ENCODE measurements around the gene FAM3D. TPM values are rescaled to one million over a fixed set of nuclear protein-coding genes. Genes with fewer than 3 reads are reported as not detected.
A peak's percentile ranks its signal among the peaks of the same experiment; 100 is the strongest.
"Not testable (repeated sequence)": the region's sequence is repeated elsewhere in the genome, so short reads cannot be mapped to it uniquely, and the experiment has no call there.

FAM3D gene, protein sequence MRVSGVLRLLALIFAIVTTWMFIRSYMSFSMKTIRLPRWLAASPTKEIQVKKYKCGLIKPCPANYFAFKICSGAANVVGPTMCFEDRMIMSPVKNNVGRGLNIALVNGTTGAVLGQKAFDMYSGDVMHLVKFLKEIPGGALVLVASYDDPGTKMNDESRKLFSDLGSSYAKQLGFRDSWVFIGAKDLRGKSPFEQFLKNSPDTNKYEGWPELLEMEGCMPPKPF
- 5.8 TPM for total RNA-seq
- long read RNA-seq, partial matches to known transcripts, result 2 of 10 reads
- long read RNA-seq, other reads (novel, unspliced or antisense), result 6 of 10 reads

DNA sequence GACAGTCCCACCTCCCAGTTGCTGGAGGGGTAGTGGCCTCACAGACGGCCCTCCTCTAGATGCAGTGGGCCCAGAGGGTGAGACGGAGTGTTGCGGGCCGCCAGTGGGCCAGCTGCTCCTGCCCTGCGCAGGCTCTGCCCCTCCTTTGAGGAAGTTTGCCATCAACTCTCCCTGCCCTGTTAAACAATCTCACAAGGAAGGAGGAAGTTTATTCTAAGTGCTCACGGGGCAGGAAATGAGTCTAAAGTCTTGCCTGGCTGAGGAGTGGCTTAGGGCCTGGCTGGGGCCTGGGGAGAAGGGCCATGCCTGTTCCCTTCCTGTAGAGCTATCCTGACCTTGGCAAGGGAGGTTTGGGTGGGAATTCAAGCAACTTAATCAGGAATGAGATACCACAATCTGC, at the start of gene FAM3D:
TSS of gene FAM3D (minus strand) at position 92 of the 400 bp plus-strand sequence. CDS start 11,211 bp downstream, outside the sequence.
- Histone ChIP-seq H3K36me3 (no peaks in the 10 kb centered on the region), H3K4me3 (peak within 1 kb of the TSS; percentile 2), H3K27ac (peak within 1 kb of the TSS; percentile 66), H3K9me3 (no peaks in the 10 kb centered on the region), H3K27me3 (ENCODE audit: low read depth) (no peaks in the 10 kb centered on the region), H3K4me1 (peaks cover 14% of the 10 kb centered on the region)
- intact Hi-C loops (cut with DNase I), result no loop called here
- ATAC-seq (peak; percentile 69 to 81), DNase-seq (no peak)
- TF ChIP-seq, protein P1, sequence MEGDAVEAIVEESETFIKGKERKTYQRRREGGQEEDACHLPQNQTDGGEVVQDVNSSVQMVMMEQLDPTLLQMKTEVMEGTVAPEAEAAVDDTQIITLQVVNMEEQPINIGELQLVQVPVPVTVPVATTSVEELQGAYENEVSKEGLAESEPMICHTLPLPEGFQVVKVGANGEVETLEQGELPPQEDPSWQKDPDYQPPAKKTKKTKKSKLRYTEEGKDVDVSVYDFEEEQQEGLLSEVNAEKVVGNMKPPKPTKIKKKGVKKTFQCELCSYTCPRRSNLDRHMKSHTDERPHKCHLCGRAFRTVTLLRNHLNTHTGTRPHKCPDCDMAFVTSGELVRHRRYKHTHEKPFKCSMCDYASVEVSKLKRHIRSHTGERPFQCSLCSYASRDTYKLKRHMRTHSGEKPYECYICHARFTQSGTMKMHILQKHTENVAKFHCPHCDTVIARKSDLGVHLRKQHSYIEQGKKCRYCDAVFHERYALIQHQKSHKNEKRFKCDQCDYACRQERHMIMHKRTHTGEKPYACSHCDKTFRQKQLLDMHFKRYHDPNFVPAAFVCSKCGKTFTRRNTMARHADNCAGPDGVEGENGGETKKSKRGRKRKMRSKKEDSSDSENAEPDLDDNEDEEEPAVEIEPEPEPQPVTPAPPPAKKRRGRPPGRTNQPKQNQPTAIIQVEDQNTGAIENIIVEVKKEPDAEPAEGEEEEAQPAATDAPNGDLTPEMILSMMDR (IDR thresholded peaks at IDR 0.05), result no peak

DNA sequence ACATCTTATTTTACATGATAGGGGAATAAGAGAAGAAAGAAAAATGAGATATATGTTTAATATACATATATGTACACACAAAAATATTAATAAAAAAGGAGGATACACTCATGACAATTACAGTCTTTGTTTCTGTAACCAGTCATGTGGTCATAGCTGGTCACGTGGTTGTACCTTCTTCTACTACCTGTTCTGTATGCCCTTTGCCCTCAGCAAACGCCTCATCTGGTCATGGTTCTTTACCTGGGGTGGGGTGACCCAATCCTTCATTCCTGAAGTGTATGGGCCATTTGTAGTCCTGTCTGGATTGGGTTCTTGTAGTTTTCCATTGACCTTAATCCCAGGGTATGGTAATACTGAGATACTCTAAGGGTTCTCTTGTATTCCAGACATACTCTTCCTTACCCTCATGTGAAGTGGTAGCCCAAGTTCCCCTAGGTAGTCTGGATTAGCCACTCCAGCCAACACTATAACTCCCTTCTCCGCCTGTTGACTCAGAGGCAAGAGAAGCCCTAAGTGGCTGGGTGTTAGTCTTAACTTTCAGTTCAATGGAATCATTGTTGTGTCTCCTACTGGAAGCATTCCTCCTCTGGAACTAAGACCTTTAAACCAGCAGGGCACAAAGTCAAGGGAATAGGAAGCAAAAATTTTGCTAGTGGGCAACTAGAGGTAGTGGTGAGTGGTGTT, 47.3 kb upstream of the FAM3D start:
- no peaks in the 10 kb centered on the region for H3K36me3 ChIP-seq
- TF ChIP-seq, protein P1 (IDR thresholded peaks at IDR 0.05), result no peak
- no peaks in the 10 kb centered on the region for H3K9me3 ChIP-seq
- no peaks in the 10 kb centered on the region for H3K27me3 ChIP-seq (ENCODE audit: low read depth)
- H3K27ac ChIP-seq, result no peak overlapping the region
- H3K4me1 ChIP-seq, result no peaks in the 10 kb centered on the region
- ATAC-seq (no peak), DNase-seq (no peak)
- H3K4me3 ChIP-seq, result no peak overlapping the region
- intact Hi-C loops (cut with DNase I), result no loop called here

DNA sequence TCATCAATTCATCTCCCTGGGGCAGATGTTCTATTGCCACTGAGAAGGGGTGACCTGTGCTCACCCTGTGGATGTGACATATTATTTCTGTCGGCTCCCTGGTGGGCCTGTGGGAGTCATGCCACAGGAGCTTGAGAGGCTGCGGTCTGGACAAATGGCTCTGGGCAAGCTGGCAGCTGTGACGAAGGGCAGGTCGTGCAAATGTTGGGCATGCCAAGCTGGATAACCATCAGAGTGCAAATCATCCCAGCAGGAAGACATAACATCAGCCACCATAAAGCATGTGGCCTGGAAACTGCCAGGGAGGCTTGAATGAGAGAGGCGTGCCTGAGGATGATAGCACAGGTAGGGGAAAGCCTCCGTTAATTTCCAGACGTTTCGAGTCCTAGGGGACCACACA, 45.3 kb upstream of the FAM3D start:
- Histone ChIP-seq H3K9me3 (no peaks in the 10 kb centered on the region), H3K36me3 (no peaks in the 10 kb centered on the region)
- TF ChIP-seq, protein P1 (IDR thresholded peaks at IDR 0.05), result no peak

DNA sequence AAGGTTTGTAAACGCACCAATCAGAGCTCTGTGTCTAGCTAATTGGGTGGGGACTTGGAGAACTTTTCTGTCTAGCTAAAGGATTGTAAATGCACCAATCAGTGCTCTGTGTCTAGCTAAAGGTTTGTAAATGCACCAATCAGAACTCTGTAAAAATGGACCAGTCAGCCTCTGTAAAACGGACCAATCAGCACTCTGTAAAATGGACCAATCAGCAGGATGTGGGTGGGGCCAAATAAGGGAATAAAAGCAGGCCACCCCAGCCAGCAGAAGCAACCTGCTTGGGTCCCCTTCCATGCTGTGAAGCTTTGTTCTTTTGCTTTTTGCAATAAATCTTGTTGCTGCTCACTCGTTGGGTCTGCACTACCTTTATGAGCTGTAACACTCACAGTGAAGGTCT, 42.4 kb upstream of the FAM3D start:
- DNase-seq; H3K4me1 ChIP-seq; H3K27me3 ChIP-seq (ENCODE audit: low read depth); H3K36me3 ChIP-seq; H3K27ac ChIP-seq; H3K4me3 ChIP-seq; H3K9me3 ChIP-seq; intact Hi-C loops (cut with DNase I); ATAC-seq: not testable (repeated sequence)

More for the DNA sequence above, 45.3 kb upstream of the FAM3D start:
- H3K27ac ChIP-seq, result no peak overlapping the region
- H3K4me3 ChIP-seq, result no peak overlapping the region
- intact Hi-C loops (cut with DNase I), result no loop called here
- H3K27me3 ChIP-seq (ENCODE audit: low read depth), result no peaks in the 10 kb centered on the region
- DNase-seq (no peak), ATAC-seq (no peak)
- H3K4me1 ChIP-seq, result no peaks in the 10 kb centered on the region

DNA sequence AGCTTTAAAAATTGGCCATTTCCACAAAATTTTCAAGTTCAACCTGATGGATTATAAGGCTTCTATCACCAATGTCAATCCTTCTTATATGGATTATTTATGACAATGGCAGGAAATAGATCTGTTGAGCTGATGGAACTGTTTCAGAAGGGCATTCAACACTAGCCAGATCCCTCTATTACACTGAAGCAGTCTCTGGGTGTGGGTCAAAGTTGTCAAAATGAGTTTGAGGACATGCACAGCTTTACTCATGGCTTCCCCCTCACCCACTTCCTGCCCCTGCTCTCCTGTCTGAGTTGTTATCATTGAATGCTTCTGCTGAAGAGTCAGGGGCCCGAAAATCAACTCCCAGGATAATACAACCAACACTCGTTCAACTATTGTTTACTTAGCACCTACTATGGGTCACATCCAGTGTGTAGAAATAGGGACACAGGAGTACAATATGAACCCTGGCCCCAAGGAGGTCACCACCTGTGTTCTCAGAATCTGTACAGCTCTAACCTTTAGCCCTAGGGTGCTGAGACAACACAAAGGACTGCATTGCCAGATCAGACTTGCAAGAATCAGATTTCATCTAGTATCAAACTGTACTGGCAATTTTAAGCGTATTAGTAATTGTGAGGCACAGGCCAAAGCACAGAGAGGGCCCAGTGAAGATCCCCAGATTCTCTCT, 41.7 kb upstream of the FAM3D start:
- intact Hi-C loops (cut with DNase I), result no loop called here
- Histone ChIP-seq H3K36me3 (no peaks in the 10 kb centered on the region), H3K27ac (no peak overlapping the region), H3K27me3 (ENCODE audit: low read depth) (no peaks in the 10 kb centered on the region), H3K9me3 (no peaks in the 10 kb centered on the region), H3K4me1 (no peaks in the 10 kb centered on the region), H3K4me3 (no peak overlapping the region)
- TF ChIP-seq, protein P1 (IDR thresholded peaks at IDR 0.05), result no peak
- DNase-seq (no peak), ATAC-seq (no peak)

Data from lower lobe of right lung (tissue), 2 donors.